HUDEP-2 (cell line): ENCODE measurements around the gene HYDIN.
"Not testable (repeated sequence)": the region's sequence is repeated elsewhere in the genome, so short reads cannot be mapped to it uniquely, and the experiment has no call there.

Experiments
- DNase-seq, 76 experiments: peaks; one replicate each; lab custom pipeline; 2025; ENCODE audit not compliant: unreplicated experiment in 76 of 76; lab: John Stamatoyannopoulos, UW

Gene HYDIN

GRCh38 chr16:71226229-71227141 is 4.0 kb downstream of the HYDIN start:
- DNase-seq, result no peak

- DNase-seq, result no peak
Measured at GRCh38 chr16:71225145-71225544, 5.4 kb downstream of the HYDIN start.

GRCh38 chr16:71218306-71218963 is 12.1 kb downstream of the HYDIN start:
- DNase-seq, result no peak

GRCh38 chr16:71217506-71217905 is 13.0 kb downstream of the HYDIN start:
- DNase-seq, result no peak

- DNase-seq, result no peak
Measured at GRCh38 chr16:71216714-71217113, 13.8 kb downstream of the HYDIN start.

- DNase-seq, result peak in 6 of 76 experiments; percentile 0 to 16 (median 3)
Measured at GRCh38 chr16:71214746-71215381, 15.7 kb downstream of the HYDIN start.

GRCh38 chr16:71205482-71206131 is 24.9 kb downstream of the HYDIN start:
- DNase-seq, result no peak

GRCh38 chr16:71203631-71204030 is 26.9 kb downstream of the HYDIN start:
- no peak for DNase-seq

GRCh38 chr16:71201556-71201955 is 29.0 kb downstream of the HYDIN start:
- DNase-seq, result no peak

GRCh38 chr16:71201054-71201453 is 29.5 kb downstream of the HYDIN start:
- DNase-seq, result no peak

GRCh38 chr16:71198408-71198807 is 32.1 kb downstream of the HYDIN start:
- DNase-seq, result no peak

GRCh38 chr16:71192387-71192786 is 38.1 kb downstream of the HYDIN start:
- no peak for DNase-seq

GRCh38 chr16:71188956-71189712 is 41.4 kb downstream of the HYDIN start:
- no peak for DNase-seq

- no peak for DNase-seq
Measured at GRCh38 chr16:71185347-71185746, 45.2 kb downstream of the HYDIN start.

GRCh38 chr16:71179569-71179968 is 51.0 kb downstream of the HYDIN start:
- DNase-seq, result no peak

- no peak for DNase-seq
Measured at GRCh38 chr16:71172481-71173207, 57.9 kb downstream of the HYDIN start.

- DNase-seq, result not testable (repeated sequence)
Measured at GRCh38 chr16:71161007-71161406, 69.5 kb downstream of the HYDIN start.

- not testable (repeated sequence) for DNase-seq
Measured at GRCh38 chr16:71157278-71157677, 73.2 kb downstream of the HYDIN start.

- not testable (repeated sequence) for DNase-seq
Measured at GRCh38 chr16:71153329-71153728, 77.2 kb downstream of the HYDIN start.

- DNase-seq, result not testable (repeated sequence)
Measured at GRCh38 chr16:71151654-71152053, 78.9 kb downstream of the HYDIN start.
